HG03097 (cell line): Measurements from ENCODE around the gene ELAVL1.

ENCODE experiments used
- ATAC-seq: cut with Tn5 transposase; IDR thresholded peaks from one replicate; pipeline ENCODE4 v1.9.1; 2021; ENCODE audit not compliant: unreplicated experiment, low FRiP score

Gene ELAVL1

DNA sequence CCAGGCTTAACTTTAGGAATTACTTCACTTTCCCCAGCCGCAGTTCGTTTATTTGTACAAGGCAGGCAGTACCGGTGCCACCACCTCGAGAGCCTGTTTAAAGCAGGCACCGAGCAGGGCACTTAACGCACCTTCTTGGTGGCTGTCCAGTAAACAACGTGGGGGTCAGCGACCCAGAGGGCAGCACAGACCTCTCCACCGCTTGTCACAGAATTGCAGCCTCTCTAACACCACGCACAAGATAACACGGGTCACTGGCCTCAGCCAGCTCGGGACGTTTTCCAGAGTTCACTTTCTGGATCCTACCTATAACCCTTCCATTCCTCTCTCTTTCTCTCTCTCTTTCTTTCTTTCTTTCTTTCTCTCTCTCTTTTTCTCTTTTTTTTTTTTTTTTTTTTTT lies 16.8 kb upstream of the ELAVL1 start:
- no peak for ATAC-seq

DNA sequence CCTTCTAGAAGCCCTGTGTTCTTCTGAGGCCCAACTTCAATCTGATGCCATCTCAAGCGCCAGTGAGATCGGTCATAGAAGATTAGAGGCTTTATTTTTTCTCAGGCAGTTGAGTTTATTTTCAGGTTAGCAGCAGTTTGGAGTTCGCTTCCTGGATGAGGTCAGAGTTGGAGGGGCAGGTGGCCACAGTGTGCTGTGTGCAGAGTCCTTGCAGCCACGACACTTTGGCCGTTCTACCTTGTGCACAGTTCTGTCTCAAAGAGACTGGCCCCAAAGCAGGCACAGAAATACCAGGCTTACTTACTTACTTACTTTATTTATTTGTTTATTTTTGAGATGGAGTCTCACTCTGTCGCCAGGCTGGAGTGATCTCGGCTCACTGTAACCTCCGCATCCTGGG lies 15.9 kb upstream of the ELAVL1 start:
- ATAC-seq: no peak

DNA sequence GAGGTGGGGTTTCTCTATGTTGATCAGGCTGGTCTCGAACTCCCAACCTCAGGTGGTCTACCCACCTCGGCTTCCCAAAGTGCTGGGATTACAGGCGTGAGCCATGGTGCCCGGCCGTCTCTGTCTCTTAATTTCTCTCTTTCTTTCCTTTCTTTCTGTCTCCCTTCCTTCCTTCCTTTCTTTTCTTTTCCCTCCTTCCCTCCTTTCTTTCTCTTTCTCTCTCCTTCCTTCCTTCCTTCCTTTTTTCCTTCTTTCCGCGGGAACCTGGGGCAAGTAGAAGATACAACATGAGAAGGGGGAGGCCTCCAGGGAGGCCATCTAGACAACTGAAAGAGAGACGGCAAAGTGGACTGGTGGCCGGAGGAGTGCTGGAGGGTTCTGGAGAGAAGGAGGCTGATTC lies 15.2 kb upstream of the ELAVL1 start:
- no peak for ATAC-seq

DNA sequence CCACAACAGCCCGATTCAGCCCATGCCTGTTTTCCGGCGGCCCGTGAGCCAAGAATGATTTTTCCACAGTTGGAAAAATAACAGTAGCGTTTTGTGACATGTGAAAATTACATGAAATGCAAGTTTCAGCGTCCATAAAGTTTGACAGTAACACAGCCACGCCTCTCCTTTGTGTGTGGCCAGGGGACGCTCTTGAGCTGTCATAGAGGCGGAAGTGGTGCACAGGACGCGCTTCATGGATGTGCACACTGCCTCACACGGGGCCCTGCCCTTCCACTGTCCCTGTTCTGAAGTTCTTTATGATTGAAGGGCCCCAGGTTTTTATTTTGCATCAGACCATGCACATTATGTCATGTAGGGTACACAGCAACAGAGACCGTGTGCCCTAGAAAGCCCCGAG lies 12.4 kb upstream of the ELAVL1 start:
- no peak for ATAC-seq

DNA sequence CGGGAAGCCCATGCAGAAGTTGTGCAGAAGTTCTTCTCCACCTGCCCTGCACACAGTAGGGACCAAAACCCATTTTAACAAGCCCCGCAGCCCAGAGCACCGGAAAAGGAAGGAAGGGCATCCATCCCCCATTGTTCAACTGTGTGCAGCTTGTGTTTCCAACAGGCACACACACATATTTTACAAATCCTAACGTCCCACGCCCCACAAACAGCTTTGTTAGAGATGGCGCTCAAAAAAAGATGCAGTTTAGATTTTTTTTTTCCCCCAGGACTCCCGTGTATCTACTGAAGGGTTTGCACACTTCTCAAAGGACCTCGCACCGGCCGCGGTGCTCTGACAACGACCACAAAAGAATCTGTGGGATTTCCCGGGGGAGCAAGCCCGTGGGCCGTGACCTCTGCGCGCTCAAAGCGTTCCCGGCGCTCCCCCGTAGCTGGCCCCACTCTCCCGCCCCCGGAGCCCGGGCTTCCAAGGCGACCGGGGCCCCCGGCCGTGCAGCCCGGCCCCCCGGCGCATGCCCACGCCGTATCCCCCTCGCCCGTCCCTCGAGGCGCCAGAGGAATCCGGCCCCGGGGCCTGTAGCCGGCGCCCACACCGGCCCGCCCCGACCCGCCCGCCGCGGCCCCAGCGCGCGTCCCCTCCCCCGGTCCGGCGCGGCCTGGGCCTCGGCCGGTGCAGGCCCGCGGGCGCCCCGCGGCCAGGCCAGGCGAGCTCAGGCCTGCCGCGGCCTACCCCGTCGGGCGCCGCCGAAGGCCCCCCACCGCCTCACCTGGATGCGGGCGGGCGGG lies 523 bp downstream of the ELAVL1 start:
- peak; percentile 12 for ATAC-seq

DNA sequence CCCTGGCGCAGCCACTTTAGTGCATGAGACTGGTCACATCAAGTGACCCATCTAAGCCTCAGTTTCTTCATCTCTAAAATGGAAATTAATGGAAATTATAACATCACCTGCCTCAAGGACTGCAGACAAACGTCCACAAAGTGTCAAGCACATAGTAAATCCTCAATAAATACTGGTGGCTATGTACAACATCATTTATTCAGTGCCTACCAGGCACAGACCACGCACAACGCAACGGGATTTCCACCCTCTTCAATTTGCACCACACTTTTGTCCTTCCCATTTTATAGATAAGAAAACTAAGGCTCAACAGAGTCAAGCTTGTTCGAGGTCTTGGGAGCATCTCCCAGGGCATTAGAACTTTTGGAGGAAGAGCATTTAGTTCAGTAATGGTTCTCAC lies 1.4 kb downstream of the ELAVL1 start:
- ATAC-seq: no peak

DNA sequence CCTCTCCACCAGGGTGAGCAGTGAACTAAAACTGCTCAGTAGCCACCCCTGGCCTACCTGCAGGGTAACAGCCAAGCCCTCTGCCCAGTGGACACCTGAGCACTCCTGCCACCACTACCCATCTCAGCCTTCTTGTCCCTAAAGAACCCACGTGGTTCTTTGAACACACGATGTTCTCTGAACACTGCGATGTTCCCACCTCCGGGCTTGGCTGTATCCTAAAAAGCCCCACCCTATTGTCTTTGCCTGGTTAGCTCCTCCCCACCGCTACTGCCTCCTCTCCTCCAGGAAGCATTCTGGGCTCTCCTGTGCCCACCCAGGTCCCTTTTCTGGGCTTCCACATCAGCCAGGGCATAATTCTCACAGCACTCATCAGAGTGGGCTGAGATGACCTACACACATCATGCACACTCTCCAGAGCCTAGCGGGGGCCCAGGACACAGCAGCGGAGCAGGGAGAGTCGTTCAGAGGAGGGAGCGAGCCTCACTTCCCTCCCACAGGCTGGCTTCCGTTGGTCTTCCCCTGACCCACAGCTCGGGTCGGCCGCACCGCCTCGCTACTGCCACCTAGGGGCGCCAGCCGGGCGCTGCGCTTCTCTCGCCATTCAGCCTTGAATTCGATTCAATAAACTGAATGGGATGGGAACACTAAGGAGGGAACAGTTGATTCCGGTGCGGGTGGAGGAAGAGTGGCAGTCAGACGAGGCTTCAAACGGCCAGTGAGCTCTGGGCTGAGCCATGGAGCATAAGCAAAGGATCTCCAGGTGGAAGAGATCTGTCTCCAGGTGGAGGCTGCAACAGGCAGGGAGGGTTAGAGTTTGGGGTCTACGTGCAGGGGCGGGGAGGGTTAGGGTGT lies 3.2 kb downstream of the ELAVL1 start:
- no peak for ATAC-seq

DNA sequence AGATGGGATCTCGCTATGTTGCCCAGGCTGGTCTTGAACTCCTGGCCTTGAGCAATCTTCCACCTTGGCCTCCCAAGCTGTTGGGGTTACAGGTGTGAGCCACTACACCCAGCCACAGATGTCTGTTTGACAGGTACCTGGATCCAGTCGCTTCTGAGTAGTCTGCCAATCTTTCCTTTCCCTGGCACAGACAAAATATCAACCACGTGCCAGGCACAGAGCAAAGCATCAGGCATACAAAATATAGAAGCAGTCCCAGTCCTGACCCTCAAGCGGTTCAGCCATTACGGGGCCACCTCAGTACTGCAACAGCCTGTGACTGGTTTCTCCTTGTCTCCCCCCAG lies 3.8 kb downstream of the ELAVL1 start:
- ATAC-seq: no peak

DNA sequence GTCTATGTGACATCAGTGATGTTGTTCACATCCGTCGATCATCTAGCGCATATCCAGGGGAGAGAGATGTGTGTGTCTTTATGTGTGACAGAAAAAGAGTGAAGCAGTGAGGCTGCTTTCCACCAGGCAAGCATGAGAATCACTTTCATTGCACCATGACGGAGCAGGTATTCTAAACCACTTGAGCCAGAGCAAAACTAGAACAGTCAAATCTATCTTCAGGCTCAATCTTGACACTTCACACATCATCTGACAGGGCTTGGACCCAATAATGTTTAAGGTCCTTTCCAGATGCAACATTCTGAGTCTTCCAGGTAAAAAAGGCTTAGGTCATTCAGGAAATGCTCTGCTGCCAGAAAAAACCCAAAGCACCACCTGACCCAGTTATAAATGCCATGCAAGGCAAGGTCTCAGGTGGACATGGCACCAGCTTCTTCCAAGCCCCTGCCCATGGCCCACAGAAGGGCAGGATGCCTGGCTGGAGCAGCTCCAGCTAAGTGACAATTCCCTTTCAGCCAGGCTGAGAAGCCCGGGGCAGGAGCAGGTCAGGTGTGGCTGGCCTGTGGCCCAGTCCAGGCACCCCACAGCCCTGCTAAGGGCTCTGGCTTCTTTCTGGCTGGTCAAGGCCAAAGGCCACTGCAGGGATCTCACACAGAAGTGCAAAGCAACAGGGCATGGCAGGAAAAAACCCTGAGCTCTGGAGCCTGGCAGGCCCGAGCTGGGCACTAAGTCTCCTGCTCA lies 5.0 kb downstream of the ELAVL1 start:
- no peak for ATAC-seq

DNA sequence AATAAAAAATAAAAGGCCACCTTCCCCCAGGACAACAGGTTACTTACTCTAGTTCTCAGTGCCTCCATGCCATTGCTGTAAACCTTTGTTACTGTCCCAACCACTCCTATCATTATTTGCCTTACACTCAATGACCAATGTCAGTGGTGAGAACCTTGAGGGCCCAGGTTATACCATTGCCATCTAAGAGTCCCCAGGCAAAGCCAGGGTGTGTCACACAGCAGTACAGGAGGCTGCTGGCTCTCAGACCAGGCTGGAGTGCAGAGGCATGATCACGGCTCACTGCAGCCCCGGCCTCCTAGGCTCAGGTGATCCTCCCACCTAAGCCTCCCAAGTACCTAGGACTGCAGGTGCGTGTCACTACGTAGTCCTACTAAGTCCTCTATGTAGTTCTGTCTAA lies 6.1 kb downstream of the ELAVL1 start:
- no peak for ATAC-seq

DNA sequence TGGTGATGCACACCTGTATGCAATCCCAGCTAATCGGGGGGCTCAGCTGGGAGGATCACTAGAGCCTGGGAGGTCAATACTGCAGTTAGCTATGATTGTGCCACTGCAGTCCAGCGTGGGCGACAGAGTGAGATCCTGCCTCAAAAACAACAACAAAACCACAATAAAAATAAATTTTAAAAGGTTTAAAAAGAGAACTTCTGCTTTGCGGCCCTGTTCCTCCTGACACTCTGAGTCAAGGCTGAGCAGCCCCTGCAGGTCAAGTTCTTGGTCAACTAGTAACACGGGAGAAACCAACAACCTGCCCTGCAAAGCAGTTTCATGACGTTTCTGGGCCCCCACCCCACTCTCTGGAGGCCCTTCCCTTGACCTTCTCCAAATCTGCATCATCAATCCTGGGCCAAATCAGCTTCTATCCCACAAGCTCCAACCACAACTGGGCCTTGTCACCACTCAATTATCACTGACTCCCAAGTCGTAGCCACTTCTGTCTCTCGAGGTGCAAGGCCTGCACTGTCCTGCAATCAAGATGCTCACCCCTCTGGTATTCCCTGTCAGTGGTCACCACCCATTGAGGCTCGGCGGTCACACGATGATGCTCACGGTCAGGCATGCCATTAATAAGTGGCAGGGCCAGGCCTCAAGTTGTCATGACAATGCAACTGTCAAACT lies 7.5 kb downstream of the ELAVL1 start:
- no peak for ATAC-seq

DNA sequence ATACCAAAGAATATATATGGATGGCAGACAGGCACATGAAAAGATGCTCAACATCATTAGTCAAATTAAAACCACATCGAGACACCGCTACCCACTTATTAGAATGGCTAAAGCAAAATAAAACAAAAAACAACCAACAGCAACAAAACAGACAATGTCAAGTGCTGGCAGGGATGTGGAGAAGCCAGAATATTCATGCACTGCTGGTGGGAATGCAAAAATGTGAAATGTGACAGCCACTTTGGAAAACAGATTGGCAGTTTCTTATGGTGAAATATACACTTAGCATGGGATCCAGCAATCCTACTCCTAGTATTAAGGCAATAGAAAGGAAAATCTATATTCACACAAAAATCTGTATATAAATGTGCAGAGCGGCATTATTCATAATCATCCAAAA lies 8.6 kb downstream of the ELAVL1 start:
- ATAC-seq: no peak

DNA sequence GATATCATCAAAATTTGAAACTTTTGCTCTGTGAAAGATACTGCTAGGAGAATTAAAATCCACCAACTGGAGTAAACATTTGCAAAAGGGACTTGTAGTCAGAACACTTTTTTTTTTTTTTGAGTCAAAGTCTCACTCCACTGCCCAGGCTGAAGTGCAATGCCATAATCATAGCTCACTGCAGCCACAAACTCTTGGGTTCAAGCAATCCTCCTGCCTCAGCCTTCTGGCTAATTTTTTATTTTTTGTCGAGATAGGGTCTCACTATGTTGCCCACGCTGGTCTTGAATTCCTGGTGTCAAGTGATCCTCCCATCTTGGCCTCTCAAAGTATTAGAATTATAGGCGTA lies 9.7 kb downstream of the ELAVL1 start:
- no peak for ATAC-seq

DNA sequence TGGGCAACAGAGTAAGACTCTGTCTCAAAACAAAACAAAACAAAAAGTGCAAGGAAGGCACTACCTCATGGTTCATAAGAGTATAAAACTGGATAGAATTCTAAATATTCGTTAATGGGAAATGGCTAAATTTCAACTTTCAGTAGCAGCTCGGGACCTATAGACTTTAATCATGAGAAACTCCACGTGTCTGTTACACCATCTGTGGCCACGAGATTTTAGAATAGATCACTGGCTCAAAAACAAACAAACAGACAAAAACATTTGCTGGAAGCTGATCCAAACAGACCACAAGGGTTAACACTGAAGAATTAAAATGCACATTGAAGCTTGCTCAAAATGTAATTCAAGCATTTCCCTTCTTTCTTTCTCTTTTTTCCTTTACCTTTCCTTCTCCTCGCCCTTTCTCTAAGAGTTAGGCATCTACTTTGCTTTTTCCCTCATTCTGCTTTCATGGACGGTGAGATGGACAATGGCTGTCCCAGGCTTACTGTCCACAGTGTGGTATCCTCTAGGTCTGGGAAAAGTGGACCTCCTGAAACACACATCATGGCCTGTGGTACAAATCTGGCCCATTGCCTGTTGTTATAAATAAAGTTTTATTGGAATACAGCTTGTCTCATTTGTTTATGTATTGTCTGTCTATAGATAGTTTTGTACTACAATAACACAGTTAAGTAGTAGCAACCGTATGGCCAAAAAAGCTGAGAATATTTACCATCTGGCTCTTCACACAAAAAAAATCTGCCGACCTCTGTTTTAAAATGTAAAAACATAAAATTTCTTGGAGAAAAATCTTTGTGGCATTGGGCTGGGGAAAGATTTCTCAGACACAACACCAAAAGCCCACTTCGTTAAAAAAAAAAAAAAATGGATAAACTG lies 10.3 kb downstream of the ELAVL1 start:
- no peak for ATAC-seq

DNA sequence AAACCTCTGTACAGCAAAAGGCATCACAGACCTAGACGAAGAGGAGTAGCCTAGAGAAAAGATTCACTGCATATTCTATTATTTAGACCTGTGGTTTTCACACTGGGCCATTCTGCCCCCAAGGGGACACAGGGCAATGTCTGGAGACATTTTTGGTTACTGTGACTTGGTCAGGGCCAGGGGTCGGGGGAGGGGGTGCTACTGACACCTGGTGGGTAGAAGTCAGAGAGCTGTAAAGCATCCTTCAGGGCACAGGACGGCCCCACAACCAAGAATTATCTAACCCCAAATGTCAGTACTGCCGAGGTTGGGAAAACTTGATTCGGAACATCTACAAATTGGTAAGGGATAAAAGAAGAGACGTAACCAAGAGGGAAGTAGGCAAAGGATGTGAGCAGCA lies 11.3 kb downstream of the ELAVL1 start:
- no peak for ATAC-seq

DNA sequence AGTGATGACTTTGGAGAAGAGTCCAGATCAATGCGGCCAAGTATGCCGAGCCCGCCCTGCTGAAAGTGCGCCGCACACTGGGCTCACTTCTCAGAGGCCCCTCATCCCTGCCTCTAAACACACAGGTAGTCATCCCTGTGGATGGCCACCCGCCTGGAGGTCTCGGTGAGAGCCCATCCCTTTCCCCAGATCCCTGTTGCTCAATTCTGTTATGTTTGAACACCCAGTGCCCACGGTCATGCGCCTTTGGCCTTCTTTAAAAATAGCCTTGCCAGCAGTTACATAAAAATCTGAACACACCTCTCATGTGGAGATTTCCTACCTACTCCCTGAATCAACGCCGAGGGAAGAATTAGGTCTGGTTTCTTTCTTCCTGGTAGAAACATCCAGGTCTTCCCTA lies 11.9 kb downstream of the ELAVL1 start:
- ATAC-seq: no peak

DNA sequence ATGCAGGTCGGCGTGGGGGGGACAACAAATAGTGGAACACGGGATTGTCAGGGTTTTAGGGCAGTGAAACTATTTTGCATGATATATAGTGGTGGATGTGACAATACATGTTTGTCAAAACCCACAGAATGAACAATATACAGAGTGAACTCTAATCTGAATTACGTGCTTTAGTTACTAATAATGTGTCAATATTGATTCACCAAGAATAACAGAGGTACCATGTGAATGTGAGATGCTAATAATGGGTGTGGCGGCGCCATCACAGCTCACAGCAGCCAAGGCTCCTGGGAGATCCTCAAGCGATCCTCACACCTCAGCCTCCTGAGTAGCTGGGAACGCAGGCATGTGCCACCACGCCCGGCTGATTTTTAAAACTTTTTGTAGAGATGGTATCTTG lies 12.9 kb downstream of the ELAVL1 start:
- no peak for ATAC-seq

DNA sequence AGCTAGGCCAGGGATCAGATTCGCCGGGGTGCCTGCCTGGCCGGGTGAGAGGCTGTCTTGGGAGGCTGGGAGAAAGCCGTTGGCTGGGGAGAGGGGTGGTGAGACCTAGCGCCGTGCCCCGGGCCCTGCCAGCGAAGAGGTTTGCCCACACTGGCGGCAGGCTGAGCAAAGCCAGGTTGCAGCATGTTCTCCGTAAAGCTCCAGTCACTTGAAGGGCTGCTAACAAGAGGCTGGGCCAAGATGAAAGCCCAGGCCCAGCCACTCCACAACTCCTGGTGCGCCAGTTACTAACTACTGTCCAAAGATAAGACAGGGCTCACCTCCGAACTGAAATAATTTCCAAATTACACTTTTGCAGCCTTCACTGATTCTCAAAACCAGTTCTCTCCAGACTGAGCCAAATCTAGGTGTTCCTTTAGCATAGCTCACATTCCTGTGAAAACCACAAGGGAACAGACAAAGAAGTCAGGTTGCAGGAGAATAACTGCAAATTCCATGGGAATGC lies 16.3 kb downstream of the ELAVL1 start:
- no peak for ATAC-seq

DNA sequence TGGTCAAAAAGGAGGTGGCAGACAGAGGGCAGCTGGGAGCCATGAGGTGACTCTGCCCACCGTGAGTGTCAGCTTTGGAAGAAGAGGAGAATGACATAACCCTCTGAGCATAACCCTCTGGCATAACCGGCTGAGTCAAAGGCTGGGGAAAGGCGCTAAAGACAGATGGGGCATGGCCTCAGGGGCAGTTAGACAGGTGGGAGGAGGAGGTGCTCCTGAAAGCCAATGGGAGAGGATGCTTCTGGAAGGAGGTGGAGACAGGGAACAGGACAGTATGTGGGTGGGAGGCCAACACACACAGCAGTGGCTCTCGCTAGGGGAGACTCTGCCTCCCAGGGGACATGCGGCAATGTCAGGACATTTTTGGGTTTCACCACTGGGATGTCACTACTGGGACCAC lies 17.1 kb downstream of the ELAVL1 start:
- ATAC-seq: no peak
